Activated CD4-positive, alpha-beta T cell treated with anti-CD3 and anti-CD28 coated beads for 36 hours (primary cell): ENCODE measurements around the gene STEEP1. TPM values are rescaled to one million over a fixed set of nuclear protein-coding genes. Genes with fewer than 3 reads are reported as not detected.
"Not testable (repeated sequence)": the region's sequence is repeated elsewhere in the genome, so short reads cannot be mapped to it uniquely, and the experiment has no call there.

Source experiments
- ATAC-seq: fragments of 200-7000 bp; cut with Tn5 transposase; one replicate; pipeline ENCODE4 v1.10.0; 2021; ENCODE audit warnings: mild to moderate bottlenecking, moderate library complexity
- CTCF ChIA-PET: fragments of 350-600 bp; sonication (Branson Sonifier 250); formaldehyde crosslinking; loops from one replicate; lab custom pipeline; 2021; ENCODE audit warnings: antibody characterized with exemption; lab: Charles Lee
- POLR2A ChIA-PET: fragments of 350-600 bp; sonication (Branson Sonifier 250); formaldehyde crosslinking; loops from one replicate; lab custom pipeline; 2021; ENCODE audit warnings: antibody characterized with exemption, inconsistent platforms; lab: Charles Lee
- DNase-seq: peaks from one replicate; pipeline ENCODE4 v3.0.0-alpha.2; 2020
- H3K27ac Mint-ChIP-seq: one replicate; pipeline ENCODE4 v1.8.0; 2021; ENCODE audit warnings: mixed read lengths
- H3K27me3 Mint-ChIP-seq: one replicate; pipeline ENCODE4 v1.8.0; 2021; ENCODE audit warnings: mixed read lengths
- H3K36me3 Mint-ChIP-seq: one replicate; pipeline ENCODE4 v1.8.0; 2021; ENCODE audit warnings: low read depth, mixed read lengths
- H3K4me1 Mint-ChIP-seq: one replicate; pipeline ENCODE4 v1.8.0; 2021; ENCODE audit warnings: mixed read lengths
- H3K4me3 Mint-ChIP-seq: one replicate; pipeline ENCODE4 v1.8.0; 2021; ENCODE audit warnings: mild to moderate bottlenecking, moderate library complexity, mixed read lengths
- H3K9me3 Mint-ChIP-seq: one replicate; pipeline ENCODE4 v1.8.0; 2021; ENCODE audit warnings: low read depth, mixed read lengths
- intact Hi-C, 2 experiments: fragments of 100-400 bp; cut with DNase I in 1 of 2; cut with micrococcal nuclease in 1 of 2; formaldehyde crosslinking; loops; one replicate each; pipeline versions ENCODE4 v1.14.2 to v1.15.1; 2022 to 2024; cut with DNase I, micrococcal nuclease
- total RNA-seq, 2 experiments: library from RNA; stranded (reverse); gene quantifications; one replicate each; pipeline ENCODE4 v1.2.3, GENCODE V29; 2021

STEEP1 gene
- total RNA-seq, 2 experiments from 2014 or later = 21.3 to 21.7 TPM

DNA sequence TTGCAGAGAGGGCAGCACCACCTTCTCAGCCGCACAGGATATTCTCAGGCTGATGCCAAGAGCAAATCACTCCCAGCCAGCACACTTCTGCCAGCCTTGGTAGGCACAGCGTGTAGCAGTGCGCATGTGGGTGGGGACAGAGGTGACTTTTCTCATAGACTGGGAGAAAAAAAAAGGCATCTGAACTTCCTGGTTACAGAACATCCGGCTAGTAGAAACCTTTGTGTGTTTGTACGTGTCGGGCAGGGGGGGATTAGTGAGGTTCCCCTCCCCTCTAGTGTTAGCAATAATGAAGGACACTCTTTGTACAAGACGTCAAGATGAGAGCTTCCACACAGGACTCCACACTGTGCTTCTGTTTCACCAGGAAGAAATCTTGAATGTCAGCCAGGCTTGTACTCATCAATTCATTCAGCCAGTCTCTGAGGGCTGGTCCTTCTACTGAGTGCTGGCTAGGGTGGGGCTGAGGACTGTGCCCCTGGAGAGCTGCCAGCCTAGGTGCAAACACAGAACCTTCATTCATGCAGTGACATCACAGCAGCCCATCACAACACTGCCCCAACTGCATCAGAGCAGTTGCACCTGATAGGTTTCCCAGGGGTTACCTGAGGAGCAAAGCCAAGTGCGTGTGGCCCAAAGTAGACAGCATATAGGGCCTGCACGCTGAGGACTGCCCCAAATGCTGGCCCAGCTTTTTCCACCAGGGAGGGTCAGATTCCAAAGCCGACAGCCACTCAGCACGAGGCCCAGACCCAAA, 62.3 kb downstream of the STEEP1 start:
- H3K9me3 Mint-ChIP-seq = no peaks in the 10 kb centered on the region
- intact Hi-C loops = no loop called here
- ChIA-PET POLR2A (no interaction called here), CTCF (interaction anchor here (0.7 to 2.3 kb wide), 2 partner anchors 20 to 399 kb away, joined by 3 to 10 read pairs; no protein-coding TSS in a partner anchor)
- DNase-seq (peak; percentile 49), ATAC-seq (peak; percentile 79)
- H3K27ac Mint-ChIP-seq = peak overlapping the region; percentile 55
- no peaks in the 10 kb centered on the region for H3K36me3 Mint-ChIP-seq
- no peak overlapping the region for H3K4me3 Mint-ChIP-seq
- peaks cover 17% of the 10 kb centered on the region for H3K4me1 Mint-ChIP-seq
- no peaks in the 10 kb centered on the region for H3K27me3 Mint-ChIP-seq

DNA sequence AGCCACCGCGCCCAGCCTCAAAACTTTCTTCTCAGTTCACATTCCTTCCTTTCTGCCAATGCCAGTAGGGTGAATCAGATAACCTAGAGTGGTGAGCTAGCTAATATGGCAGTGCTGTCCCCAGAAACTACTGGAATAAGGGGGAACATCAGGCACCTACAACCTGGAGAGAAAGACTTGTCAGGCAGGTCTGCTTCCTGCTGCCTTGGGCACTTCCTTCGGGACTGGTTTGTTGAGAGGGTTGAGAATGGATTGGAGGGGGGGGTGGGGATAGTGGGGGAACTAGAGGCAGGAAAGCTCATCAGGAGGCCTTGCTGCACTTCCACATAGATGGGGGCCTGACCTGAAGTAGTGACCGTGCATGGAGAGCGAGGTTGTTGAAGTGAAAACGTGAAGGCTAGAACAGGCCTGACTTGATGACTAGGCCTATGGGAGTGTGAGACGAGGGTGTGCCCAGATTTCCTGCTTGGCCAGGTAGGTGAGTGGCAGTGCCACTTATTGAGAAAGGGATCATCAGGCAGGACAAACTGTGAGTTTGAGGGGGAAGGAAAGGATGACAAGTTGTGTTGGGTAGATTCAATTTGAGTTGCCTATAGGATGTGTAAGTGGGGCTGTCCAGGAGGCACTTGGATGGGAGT, 63.6 kb downstream of the STEEP1 start:
- H3K27me3 Mint-ChIP-seq = no peaks in the 10 kb centered on the region
- H3K9me3 Mint-ChIP-seq = no peaks in the 10 kb centered on the region
- intact Hi-C loops = no loop called here
- H3K4me3 Mint-ChIP-seq = no peak overlapping the region
- no peak for ATAC-seq
- ChIA-PET CTCF (no interaction called here), POLR2A (no interaction called here)
- H3K36me3 Mint-ChIP-seq = no peaks in the 10 kb centered on the region
- H3K27ac Mint-ChIP-seq = no peak overlapping the region
- H3K4me1 Mint-ChIP-seq = peaks cover 19% of the 10 kb centered on the region
- no peak for DNase-seq

DNA sequence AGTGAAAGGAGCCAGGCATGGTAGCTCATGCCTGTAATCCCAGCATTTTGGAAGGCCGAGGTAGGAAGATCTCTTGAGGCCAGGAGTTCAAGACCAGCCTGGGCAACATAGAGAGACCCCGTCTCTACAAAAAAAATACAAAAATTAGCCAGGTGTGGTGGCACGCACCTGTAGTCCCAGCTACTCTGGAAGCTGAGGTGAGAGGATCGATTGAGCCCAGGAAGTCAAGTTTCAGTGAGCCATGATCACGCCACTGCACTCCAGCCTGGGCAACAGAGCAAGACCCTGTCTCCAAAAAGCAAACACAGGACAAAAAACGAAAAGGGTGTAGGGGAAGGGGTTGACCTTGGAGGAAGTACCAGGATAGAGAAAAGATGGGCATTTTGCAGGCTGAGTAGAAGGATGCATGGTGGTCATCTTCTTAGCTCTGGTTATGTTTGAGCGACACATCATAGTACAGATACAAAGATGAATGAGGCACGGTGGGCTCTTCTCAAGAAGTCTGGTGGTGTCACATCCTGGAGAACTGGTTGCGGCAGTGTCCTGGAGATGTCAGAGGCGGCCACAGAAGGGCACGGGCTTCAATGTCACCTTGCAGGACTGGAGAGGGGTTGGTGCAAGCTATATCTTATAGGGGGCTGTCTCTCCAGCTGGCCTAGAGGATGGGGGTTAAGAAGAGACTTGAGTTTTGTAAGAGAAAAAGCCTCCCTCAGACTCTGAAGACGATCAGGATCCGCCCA, 65.0 kb downstream of the STEEP1 start:
- DNase-seq (no peak), ATAC-seq (no peak)
- ChIA-PET POLR2A (no interaction called here), CTCF (interaction anchor here (0.8 to 1.3 kb wide), 2 partner anchors 12 to 16 kb away, joined by 3 to 4 read pairs; no protein-coding TSS in a partner anchor)
- H3K27me3 Mint-ChIP-seq = no peaks in the 10 kb centered on the region
- no peak overlapping the region for H3K4me3 Mint-ChIP-seq
- no peaks in the 10 kb centered on the region for H3K36me3 Mint-ChIP-seq
- no peak overlapping the region for H3K27ac Mint-ChIP-seq
- intact Hi-C loops = no loop called here
- no peaks in the 10 kb centered on the region for H3K9me3 Mint-ChIP-seq
- H3K4me1 Mint-ChIP-seq = peaks cover 27% of the 10 kb centered on the region

DNA sequence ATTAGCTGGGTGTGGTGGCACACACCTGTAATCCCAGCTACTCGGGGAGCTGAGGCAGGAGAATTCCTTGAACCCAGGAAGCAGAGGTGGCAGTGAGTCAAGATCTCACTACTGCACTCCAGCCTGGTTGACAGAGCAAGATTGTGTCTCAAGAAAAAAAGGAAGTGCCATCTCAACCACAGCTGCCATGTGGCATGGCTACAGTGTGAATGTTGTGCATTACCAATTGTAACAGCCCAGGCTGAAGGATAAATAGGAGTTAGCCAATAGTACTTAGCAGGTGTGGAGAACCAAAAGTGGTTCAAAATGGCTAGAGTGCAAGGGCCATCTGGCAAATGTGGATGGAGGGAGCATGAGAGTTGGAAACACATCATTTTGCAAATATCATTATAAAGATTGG, 68.0 kb downstream of the STEEP1 start:
- H3K27me3 Mint-ChIP-seq = no peaks in the 10 kb centered on the region
- H3K4me1 Mint-ChIP-seq = peaks cover 18% of the 10 kb centered on the region
- no peak overlapping the region for H3K4me3 Mint-ChIP-seq
- ChIA-PET CTCF (interaction anchor here (0.9 kb wide), 1 partner anchor 14 kb away, joined by 4 read pairs; no protein-coding TSS in a partner anchor), POLR2A (no interaction called here)
- intact Hi-C loops = no loop called here
- no peaks in the 10 kb centered on the region for H3K36me3 Mint-ChIP-seq
- no peaks in the 10 kb centered on the region for H3K9me3 Mint-ChIP-seq
- DNase-seq (no peak), ATAC-seq (no peak)
- H3K27ac Mint-ChIP-seq = no peak overlapping the region

DNA sequence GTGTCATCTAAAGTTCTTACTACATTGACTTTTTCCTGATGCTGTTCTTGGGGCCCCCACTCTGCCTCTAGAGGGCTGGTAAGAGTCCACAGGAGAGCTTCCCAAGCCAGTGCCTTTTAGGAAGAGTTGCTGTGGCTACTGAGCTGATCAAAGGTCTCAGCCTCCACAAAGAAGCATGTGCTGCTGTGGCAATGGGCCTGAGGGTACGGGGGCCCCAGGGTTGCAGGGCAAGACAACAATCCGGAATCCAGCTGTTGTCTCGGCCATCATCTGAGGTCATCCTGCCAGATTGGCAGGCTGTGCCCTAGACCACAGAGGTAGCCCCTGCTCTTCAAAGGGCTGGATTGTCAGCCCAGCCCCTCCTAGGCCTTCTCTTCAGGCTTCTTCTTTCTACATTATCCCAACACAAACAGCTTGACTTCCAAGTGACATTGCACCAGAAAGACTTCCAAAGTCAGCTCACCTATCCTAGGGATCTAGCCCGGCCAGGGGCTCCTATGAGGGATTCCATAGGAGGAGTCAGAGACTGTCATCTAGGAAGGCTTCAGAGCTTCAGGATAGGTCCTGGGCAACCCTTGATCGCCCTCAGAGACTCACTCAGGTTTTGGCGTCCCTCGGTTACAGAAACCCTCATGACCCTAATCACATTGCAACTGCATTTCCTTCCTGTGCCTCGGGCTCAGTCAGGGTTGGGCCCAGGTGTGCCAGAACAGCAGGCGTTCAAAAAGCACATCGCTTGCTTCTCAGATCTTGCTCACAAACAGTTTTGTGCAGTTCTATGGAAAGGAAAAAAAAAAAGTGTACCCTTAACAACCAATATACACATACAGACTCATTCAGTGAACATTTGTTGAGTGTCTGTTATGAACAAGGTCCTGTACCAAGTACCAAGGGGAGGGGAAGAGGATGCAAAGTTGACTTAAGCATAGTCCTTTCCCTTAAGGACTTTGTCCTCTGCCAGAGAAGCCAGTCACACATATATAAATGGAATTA, 69.2 kb downstream of the STEEP1 start:
- H3K4me1 Mint-ChIP-seq = peaks cover 11% of the 10 kb centered on the region
- H3K4me3 Mint-ChIP-seq = no peak overlapping the region
- H3K27me3 Mint-ChIP-seq = no peaks in the 10 kb centered on the region
- no peak for ATAC-seq
- no peaks in the 10 kb centered on the region for H3K36me3 Mint-ChIP-seq
- no peak for DNase-seq
- no peak overlapping the region for H3K27ac Mint-ChIP-seq
- intact Hi-C loops = no loop called here
- CTCF ChIA-PET = interaction anchor here (0.5 to 0.9 kb wide), 3 partner anchors 13 to 26 kb away, joined by 3 to 4 read pairs (median 3); no protein-coding TSS in a partner anchor
- POLR2A ChIA-PET = interaction anchor here (1.1 kb wide), 1 partner anchor 289 kb away, joined by 3 read pairs; no protein-coding TSS in a partner anchor
- H3K9me3 Mint-ChIP-seq = no peaks in the 10 kb centered on the region

DNA sequence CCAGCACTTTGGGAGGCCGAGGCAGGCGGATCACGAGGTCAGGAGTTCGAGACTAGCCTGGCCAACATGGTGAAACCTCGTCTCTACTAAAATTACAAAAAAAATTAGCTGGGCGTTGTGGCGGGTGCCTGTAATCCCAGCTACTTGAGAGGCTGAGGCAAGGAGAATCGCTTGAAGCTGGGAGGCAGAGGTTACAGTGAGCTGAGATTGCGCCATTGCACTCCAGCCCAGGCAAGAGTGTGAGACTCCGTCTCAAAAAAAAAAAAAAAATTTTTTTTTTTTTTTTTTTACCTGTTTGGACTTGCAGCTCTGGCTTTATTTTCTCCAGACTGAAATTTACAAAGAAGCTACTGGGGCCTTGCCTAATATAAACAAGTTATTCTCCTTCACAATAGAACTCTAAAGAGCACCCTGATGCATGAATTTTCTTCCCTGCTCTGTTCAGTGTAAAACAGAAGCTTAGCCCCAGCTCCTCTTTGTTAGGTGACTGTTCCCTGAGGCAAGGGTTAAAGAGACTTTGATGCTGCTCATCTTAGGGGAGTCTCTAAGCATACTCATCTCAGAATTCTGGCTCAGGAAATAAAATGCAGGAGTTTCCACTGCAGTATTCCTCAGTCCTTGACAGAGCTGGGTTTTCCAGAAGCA, 71.2 kb downstream of the STEEP1 start:
- peaks cover 11% of the 10 kb centered on the region for H3K4me1 Mint-ChIP-seq
- ChIA-PET POLR2A (interaction anchor here (0.6 kb wide), 1 partner anchor 242 kb away, joined by 3 read pairs; no protein-coding TSS in a partner anchor), CTCF (interaction anchor here (0.5 to 1.5 kb wide), 6 partner anchors 9 to 1163 kb away, joined by 3 to 7 read pairs (median 3); no protein-coding TSS in a partner anchor)
- H3K27ac Mint-ChIP-seq, ATAC-seq, DNase-seq, H3K36me3 Mint-ChIP-seq, H3K27me3 Mint-ChIP-seq, H3K4me3 Mint-ChIP-seq, intact Hi-C loops, H3K9me3 Mint-ChIP-seq: not testable (repeated sequence)

DNA sequence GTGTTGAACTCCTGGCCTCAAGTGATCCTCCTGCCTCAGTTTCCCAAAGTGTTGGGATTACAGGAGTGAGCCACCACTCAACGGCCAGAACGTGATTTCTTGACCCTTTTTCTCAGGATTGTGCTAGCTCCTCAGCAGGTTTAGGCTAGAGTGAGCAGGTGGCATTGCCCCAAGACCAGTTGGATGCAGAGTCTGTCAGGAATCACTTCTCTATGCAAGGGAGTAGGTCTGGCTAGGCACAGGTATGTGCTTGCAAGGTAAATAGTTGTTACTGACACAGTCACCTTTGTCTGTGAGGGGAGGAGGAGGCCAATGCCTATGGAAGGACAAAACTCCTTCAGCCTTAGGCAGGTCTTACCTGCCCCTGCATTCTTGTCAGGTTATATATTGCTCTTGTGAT, 72.7 kb downstream of the STEEP1 start:
- ATAC-seq (no peak), DNase-seq (no peak)
- H3K27ac Mint-ChIP-seq = no peak overlapping the region
- POLR2A ChIA-PET = no interaction called here
- H3K4me1 Mint-ChIP-seq = peaks cover 11% of the 10 kb centered on the region
- intact Hi-C loops = no loop called here
- CTCF ChIA-PET = no interaction called here
- H3K4me3 Mint-ChIP-seq = no peak overlapping the region
- H3K27me3 Mint-ChIP-seq = no peaks in the 10 kb centered on the region
- no peaks in the 10 kb centered on the region for H3K36me3 Mint-ChIP-seq
- no peaks in the 10 kb centered on the region for H3K9me3 Mint-ChIP-seq

DNA sequence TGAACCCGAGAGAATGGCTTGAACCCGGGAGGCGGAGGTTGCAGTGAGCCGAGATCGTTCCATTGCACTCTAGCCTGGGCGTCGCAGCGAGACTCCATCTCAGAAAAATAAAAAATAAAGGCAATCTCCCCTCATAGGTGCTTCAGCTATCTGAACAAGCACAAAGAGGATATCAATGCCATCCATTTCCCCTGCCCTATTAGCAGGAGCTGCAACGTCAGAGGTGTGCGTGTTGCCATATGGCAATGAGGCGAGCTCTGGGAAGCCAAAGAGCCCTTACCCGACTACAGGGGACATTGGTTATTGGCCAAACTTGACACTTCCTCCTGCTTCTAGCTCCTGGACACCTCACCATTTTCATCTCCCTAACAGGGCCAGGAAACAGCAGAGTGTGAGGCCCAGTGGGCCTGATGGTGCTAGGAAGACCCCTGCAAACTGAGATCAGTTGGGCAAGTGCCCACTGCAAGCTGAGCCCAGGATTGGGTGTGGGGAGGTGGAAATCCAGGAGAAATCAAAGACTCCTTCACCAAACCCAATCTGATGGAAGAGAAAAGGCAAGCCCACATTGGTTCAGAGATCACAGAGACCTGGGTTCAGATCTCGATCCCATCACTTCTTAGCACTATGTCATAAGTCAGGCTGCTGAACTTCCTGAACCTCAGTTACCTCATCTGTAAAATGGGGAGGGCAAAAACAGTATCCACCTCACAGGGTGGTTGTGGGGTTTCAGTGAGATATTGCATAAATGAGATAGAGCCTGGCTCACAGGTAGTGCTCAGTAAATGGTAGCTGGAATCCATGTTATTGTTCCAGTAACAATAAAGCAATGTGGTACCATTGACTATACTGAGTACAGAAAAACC, 75.8 kb downstream of the STEEP1 start:
- CTCF ChIA-PET = interaction anchor here (0.6 to 1.5 kb wide), 7 partner anchors 9 to 269 kb away, joined by 3 to 4 read pairs (median 3); no protein-coding TSS in a partner anchor
- intact Hi-C loops = no loop called here
- DNase-seq = no peak
- Mint-ChIP-seq H3K27me3 (no peaks in the 10 kb centered on the region), H3K9me3 (no peaks in the 10 kb centered on the region), H3K36me3 (no peaks in the 10 kb centered on the region), H3K4me1 (no peaks in the 10 kb centered on the region), H3K4me3 (no peak overlapping the region), H3K27ac (no peak overlapping the region)
- POLR2A ChIA-PET = no interaction called here
- no peak for ATAC-seq

DNA sequence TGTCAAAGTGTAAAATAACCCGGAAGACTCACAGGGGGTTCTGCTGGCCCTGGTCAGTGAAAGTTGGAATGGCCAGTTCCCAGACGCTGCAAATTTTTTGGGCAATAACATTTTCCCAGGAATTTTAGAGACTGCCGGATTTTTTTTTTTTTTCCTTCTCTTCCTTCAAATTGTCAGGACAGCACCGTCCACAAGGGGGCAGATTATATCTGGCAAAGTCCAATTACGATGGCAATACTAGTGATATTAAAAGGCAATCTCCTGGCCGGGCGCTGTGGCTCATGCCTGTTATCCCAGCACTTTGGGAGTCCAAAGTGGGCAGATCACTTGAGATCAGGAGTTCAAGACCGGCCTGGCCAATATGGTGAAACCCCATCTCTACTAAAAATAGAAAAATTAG, 76.5 kb downstream of the STEEP1 start:
- DNase-seq (peak; percentile 54), ATAC-seq (no peak)
- ChIA-PET POLR2A (no interaction called here), CTCF (interaction anchor here (0.6 to 1.5 kb wide), 7 partner anchors 19 to 872 kb away, joined by 3 to 4 read pairs (median 3); no protein-coding TSS in a partner anchor)
- no peaks in the 10 kb centered on the region for H3K27me3 Mint-ChIP-seq
- H3K4me3 Mint-ChIP-seq = no peak overlapping the region
- H3K27ac Mint-ChIP-seq = no peak overlapping the region
- H3K36me3 Mint-ChIP-seq = no peaks in the 10 kb centered on the region
- no peaks in the 10 kb centered on the region for H3K4me1 Mint-ChIP-seq
- intact Hi-C loops = loop anchor here in 1 of 2 experiments (1.0 kb wide), 1 partner anchor 24 kb away; no protein-coding TSS in a partner anchor
- H3K9me3 Mint-ChIP-seq = no peaks in the 10 kb centered on the region
